ENCODE data around the gene CLPTM1. TPM values are rescaled to one million over a fixed set of nuclear protein-coding genes. Genes with fewer than 3 reads are reported as not detected.

Gene CLPTM1
- total and polyA plus RNA-seq, 2 of the 8 experiments (the other 6 are each of a cell fraction or from before 2014, with no cell fraction given) = 84.8 to 108 TPM

GRCh38 chr19:44931541-44931940 lies 23.6 kb upstream of the CLPTM1 start:
- H3K56ac ChIP-seq (replicated peaks; ENCODE audit: insufficient read length, low read depth, low read length) = no peak overlapping the region
- H2AFZ ChIP-seq (ENCODE audit: low read length) = no peak overlapping the region
- no peak overlapping the region for H2AK5ac ChIP-seq (ENCODE audit: low read depth, low read length)
- H2BK15ac ChIP-seq (ENCODE audit: low read length) = no peak overlapping the region
- H3K9ac ChIP-seq (replicated peaks in 1 of 4; ENCODE audit: extremely low read depth in 1 of 4, low read depth in 3 of 4, low read length in 3 of 4) = no peak overlapping the region
- no peaks in the 10 kb centered on the region for H3K36me3 ChIP-seq (ENCODE audit: control insufficient read depth in 2 of 4, insufficient read depth in 4 of 4, low read length in 3 of 4)
- peaks cover 0 to under 1% (median 0%) of the 10 kb centered on the region in 4 experiments; a peak in 1 of 7 replicates for H3K4me1 ChIP-seq (replicated peaks in 1 of 4; ENCODE audit: control insufficient read depth in 3 of 4, insufficient read depth in 4 of 4, low read length in 3 of 4)
- no peak overlapping the region for H4K5ac ChIP-seq (ENCODE audit: insufficient read length, low read depth, low read length)
- H2BK5ac ChIP-seq (ENCODE audit: low read depth, low read length) = no peak overlapping the region
- no peak overlapping the region for H4K8ac ChIP-seq (ENCODE audit: extremely low read depth, insufficient read depth, low read length)
- H3K27me3 ChIP-seq (replicated peaks in 1 of 4; ENCODE audit: control insufficient read depth in 3 of 4, extremely low read depth in 1 of 4, insufficient read depth in 3 of 4, low read length in 3 of 4) = no peaks in the 10 kb centered on the region
- H4K91ac ChIP-seq (replicated peaks; ENCODE audit: insufficient read length, low read length) = no peak overlapping the region
- FAIRE-seq (no peak), DNase-seq (ENCODE audit: low read depth in 1 of 2, low spot score in 2 of 2) (no peak)
- no peak overlapping the region for H2BK120ac ChIP-seq (replicated peaks; ENCODE audit: low read depth, low read length)
- no peaks in the 10 kb centered on the region for H3K9me3 ChIP-seq (ENCODE audit: insufficient read depth in 2 of 2, low read depth in 1 of 2, low read length in 1 of 2)
- WGBS, 2 experiments (ENCODE audit: extremely low coverage in 1 of 2, insufficient coverage in 1 of 2, insufficient read length in 1 of 2, insufficient replicate concordance in 2 of 2, low coverage in 1 of 2, low lambda C conversion rate in 2 of 2, missing lambda C conversion rate in 1 of 2) = 87% methylated on average over 3 of the region's 4 CpGs; no CpG with 5 or more reads in 1 of the 2 experiments
- H3K79me1 ChIP-seq (ENCODE audit: low read depth, low read length) = no peaks in the 10 kb centered on the region
- H3K23ac ChIP-seq (ENCODE audit: insufficient read length) = no peak overlapping the region
- H3K27ac ChIP-seq (ENCODE audit: low read depth, low read length) = no peak overlapping the region
- H3K14ac ChIP-seq (ENCODE audit: insufficient read length) = no peak overlapping the region
- H3K4me2 ChIP-seq (ENCODE audit: insufficient read depth in 1 of 2, low read depth in 2 of 2, low read length in 2 of 2) = no peak overlapping the region
- H3K18ac ChIP-seq (ENCODE audit: extremely low read depth, low read length) = no peak overlapping the region
- no peak overlapping the region for H2BK20ac ChIP-seq (ENCODE audit: low read length)
- POLR2A ChIA-PET (ENCODE audit: partially characterized antibody) = interaction anchor here (2.0 kb wide), 1 partner anchor 26 kb away, joined by 4 read pairs; the partner anchor contains the start of gene APOE
- H2BK12ac ChIP-seq (ENCODE audit: low read depth, low read length) = no peak overlapping the region
- H3K4me3 ChIP-seq (ENCODE audit: extremely low read depth in 1 of 4, insufficient read depth in 2 of 4, low read depth in 3 of 4, low read length in 4 of 4) = no peak overlapping the region
- no peaks in the 10 kb centered on the region for H3K23me2 ChIP-seq (ENCODE audit: low read depth, low read length)
- CTCF ChIA-PET (ENCODE audit: partially characterized antibody) = interaction anchor here (0.6 to 1.6 kb wide), 4 partner anchors 20 to 151 kb away, joined by 3 to 6 read pairs (median 3); no protein-coding TSS in a partner anchor
- H3K4ac ChIP-seq (replicated peaks; ENCODE audit: insufficient read length, low read depth, low read length) = no peak overlapping the region
- no peaks in the 10 kb centered on the region for H4K20me1 ChIP-seq (replicated peaks in 1 of 2; ENCODE audit: control insufficient read depth in 1 of 2, insufficient read depth in 2 of 2, low read length in 2 of 2)
- H3K79me2 ChIP-seq (ENCODE audit: control insufficient read depth in 1 of 2, insufficient read depth in 2 of 2, low read length in 2 of 2) = no peaks in the 10 kb centered on the region
- TF ChIP-seq TAF7 (optimal IDR thresholded peaks at IDR 0.05; ENCODE audit: borderline replicate concordance, low read depth, low read length) (no peak), RNF2 (IDR thresholded peaks at IDR 0.05; ENCODE audit: borderline replicate concordance, low read depth, low read length, missing control alignments, poor library complexity, severe bottlenecking) (no peak), HDAC2 (IDR thresholded peaks at IDR 0.05; ENCODE audit: borderline replicate concordance in 1 of 2, low read depth in 2 of 2, low read length in 2 of 2) (no peak), TCF12 (IDR thresholded peaks at IDR 0.05; ENCODE audit: low read depth, low read length) (no peak), ATF2 (IDR thresholded peaks at IDR 0.05; ENCODE audit: low read length) (no peak), USF2 (IDR thresholded peaks at IDR 0.05; ENCODE audit: low read length) (no peak), CHD1 (IDR thresholded peaks at IDR 0.05; ENCODE audit: low read depth, low read length) (no peak), JUN (IDR thresholded peaks at IDR 0.05; ENCODE audit: low read depth, low read length) (no peak), CEBPB (IDR thresholded peaks at IDR 0.05; ENCODE audit: low read depth, low read length) (no peak), SIX5 (IDR thresholded peaks at IDR 0.05; ENCODE audit: low read depth, low read length) (no peak), KDM5A (IDR thresholded peaks at IDR 0.05; ENCODE audit: low read length) (no peak)
